K562 (cell line): ENCODE results near the gene PCOLCE2. TPM values are rescaled to one million over a fixed set of nuclear protein-coding genes. Genes with fewer than 3 reads are reported as not detected.

Source experiments
- ATAC-seq: fragments of 200-7000 bp; cut with Tn5 transposase; 3 replicates; pipeline ENCODE4 v1.9.1; 2020; ENCODE audit warnings: moderate library complexity
- BruUV-seq: library from RNA; stranded (reverse); fragments of 400-500 nt; replicated peaks from 2 replicates; lab custom pipeline; 2021; lab: Mats Ljungman, UMichigan
- CTCF ChIA-PET: fragments of 300-600 bp; formaldehyde crosslinking; extraction: SDS; loops from one replicate; lab custom pipeline; 2021; ENCODE audit warnings: low intra/inter-chr PET ratio; lab: Yijun Ruan, JAX
- POLR2A ChIA-PET: fragments of 300-600, 350-650 bp; sonication (Branson Sonifier 250); formaldehyde crosslinking; extraction: SDS; loops from one replicate; lab custom pipeline; 2021; ENCODE audit warnings: antibody characterized with exemption, inconsistent platforms; lab: Yijun Ruan, JAX
- DNase-seq, 4 experiments: peaks; one replicate each; pipeline versions ENCODE4 v3.0.0 to v3.0.0-alpha.2; 2011 to 2018; ENCODE audit warnings: low spot score in 3 of 4, mixed read lengths in 3 of 4; ENCODE audit errors: extremely low read depth in 1 of 4
- FAIRE-seq: peaks from 2 replicates; lab custom pipeline; 2011; peaks lifted over from hg19 to GRCh38; lab: Jason Lieb, UNC
- H2AFZ ChIP-seq: 2 replicates; pipeline ENCODE4 v1.6.0; 2011; ENCODE audit warnings: low read depth, low read length, control low read depth, inconsistent platforms
- H3K27ac ChIP-seq: fragments of 200-600 bp; 3 replicates; pipeline ENCODE4 v1.8.0; 2011; ENCODE audit warnings: low read depth, mild to moderate bottlenecking, control low read depth, inconsistent platforms, low read length, moderate library complexity, mixed read lengths; ENCODE audit errors: extremely low read depth
- H3K27me3 ChIP-seq, 2 experiments: fragments of 300-600 bp in 1 of 2; 2 replicates in 1 of 2; 3 replicates in 1 of 2; pipeline versions ENCODE4 v1.6.0 to v1.8.0; 2011; ENCODE audit warnings: inconsistent platforms in 2 of 2, low read length in 2 of 2, mild to moderate bottlenecking in 1 of 2, mixed read lengths in 1 of 2, moderate library complexity in 1 of 2; ENCODE audit not compliant: control insufficient read depth in 2 of 2, insufficient read depth in 2 of 2
- H3K36me3 ChIP-seq: fragments of 300-600 bp; 3 replicates; pipeline ENCODE4 v1.8.0; 2011; ENCODE audit warnings: mild to moderate bottlenecking, low read length, inconsistent platforms; ENCODE audit not compliant: control insufficient read depth, insufficient read depth
- H3K4me1 ChIP-seq, 2 experiments: fragments of 200-600 bp in 1 of 2; replicated peaks in 1 of 2; 2 replicates in 1 of 2; 3 replicates in 1 of 2; pipeline versions ENCODE4 v1.5.1 to v1.8.0; 2011; ENCODE audit warnings: inconsistent platforms in 2 of 2, low read length in 2 of 2, mild to moderate bottlenecking in 1 of 2, mixed read lengths in 1 of 2, moderate library complexity in 1 of 2; ENCODE audit not compliant: control insufficient read depth in 2 of 2, insufficient read depth in 2 of 2
- H3K4me2 ChIP-seq: 2 replicates; pipeline ENCODE4 v1.6.1; 2011; ENCODE audit warnings: low read length, control low read depth, inconsistent platforms, mixed read lengths; ENCODE audit not compliant: insufficient read depth
- H3K4me3 ChIP-seq: fragments of 200-600 bp; sonication (generic), shearing (Covaris generic); 2 replicates; pipeline ENCODE4 v1.5.1; 2016; ENCODE audit warnings: control low read depth, inconsistent platforms
- H3K79me2 ChIP-seq: fragments of 200-600 bp; 3 replicates; pipeline ENCODE4 v1.8.0; 2011; ENCODE audit warnings: low read length, inconsistent platforms; ENCODE audit not compliant: control insufficient read depth, insufficient read depth
- H3K9ac ChIP-seq, 2 experiments: 2 replicates each; pipeline versions ENCODE4 v1.6.0 to v1.6.1; 2011; ENCODE audit warnings: low read depth in 2 of 2, low read length in 2 of 2, control low read depth in 1 of 2, inconsistent platforms in 1 of 2, mild to moderate bottlenecking in 1 of 2, mixed read lengths in 1 of 2; ENCODE audit not compliant: insufficient read depth in 1 of 2
- H3K9me1 ChIP-seq: one replicate; pipeline ENCODE4 v1.6.0; 2011; ENCODE audit warnings: inconsistent platforms, mild to moderate bottlenecking, low read length, moderate library complexity; ENCODE audit not compliant: control insufficient read depth, insufficient read depth
- H3K9me3 ChIP-seq: replicated peaks from 2 replicates; pipeline ENCODE4 v1.5.1; 2011; ENCODE audit warnings: low read depth, low read length, inconsistent platforms; ENCODE audit not compliant: control insufficient read depth, insufficient read depth
- H4K20me1 ChIP-seq: replicated peaks from 2 replicates; pipeline ENCODE4 v1.6.1; 2011; ENCODE audit warnings: low read length, inconsistent platforms, mixed read lengths; ENCODE audit not compliant: control insufficient read depth, insufficient read depth
- CBFA2T2 ChIP-seq: fragments of 450-650 bp; conservative IDR thresholded peaks from 2 replicates; pipeline ENCODE4 v1.6.1; 2017; ENCODE audit warnings: mild to moderate bottlenecking
- GTF2E2 ChIP-seq: fragments of 200-800 bp; sonication (Bioruptor generic); IDR thresholded peaks from 2 replicates; pipeline ENCODE4 v1.6.1; 2016; ENCODE audit warnings: missing genetic modification characterization, missing compliant biosample characterization
- KDM2B ChIP-seq: fragments of 250-450 bp; sonication (Bioruptor Pico); IDR thresholded peaks from 2 replicates; pipeline ENCODE4 v1.8.0; 2021; ENCODE audit warnings: mild to moderate bottlenecking, moderate library complexity
- KHSRP ChIP-seq: fragments of 450-650 bp; IDR thresholded peaks from 2 replicates; pipeline ENCODE4 v1.6.1; 2017
- MCM2 ChIP-seq: fragments of 450-650 bp; IDR thresholded peaks from 2 replicates; pipeline ENCODE4 v1.6.1; 2017; ENCODE audit warnings: low read depth, mild to moderate bottlenecking
- NFIC ChIP-seq: fragments of 450-650 bp; IDR thresholded peaks from 2 replicates; pipeline ENCODE4 v1.6.1; 2017; ENCODE audit warnings: mild to moderate bottlenecking, inconsistent platforms
- NR2C2 ChIP-seq, 2 experiments: fragments of 200-800 bp in 1 of 2; sonication (Bioruptor generic) in 1 of 2; sonication (generic) in 1 of 2; formaldehyde crosslinking in 1 of 2; IDR thresholded peaks; 2 replicates each; pipeline versions ENCODE4 v1.6.1 to v1.8.0; 2016 to 2022; ENCODE audit warnings: mild to moderate bottlenecking in 1 of 2, missing compliant biosample characterization in 1 of 2, missing genetic modification characterization in 1 of 2, missing genetic modification reagents in 1 of 2
- POLR2H ChIP-seq: IDR thresholded peaks from 2 replicates; pipeline ENCODE4 v1.6.1; 2016; ENCODE audit warnings: missing genetic modification characterization, low read depth, mild to moderate bottlenecking, control low read depth, missing compliant biosample characterization, moderate library complexity
- RFX7 ChIP-seq: fragments of 250-450 bp; sonication (Bioruptor Pico); IDR thresholded peaks from 2 replicates; pipeline ENCODE4 v1.5.1; 2021; ENCODE audit warnings: mild to moderate bottlenecking
- TAL1 ChIP-seq: fragments of 450-650 bp; IDR thresholded peaks from 2 replicates; pipeline ENCODE4 v1.6.1; 2016; ENCODE audit warnings: mild to moderate bottlenecking
- ZNF449 ChIP-seq: fragments of 250-450 bp; sonication (Bioruptor Pico); IDR thresholded peaks from 2 replicates; pipeline ENCODE4 v1.8.0; 2022; ENCODE audit warnings: moderate library complexity, mild to moderate bottlenecking, inconsistent platforms
- WGBS: fragments of 100-300 bp; shearing (Covaris generic); methylation state at CpG from one replicate; pipeline ENCODE4 v1.1.6; 2016; ENCODE audit warnings: low coverage, mixed read lengths; ENCODE audit not compliant: insufficient coverage; ENCODE audit errors: missing lambda C conversion rate; 5-methylcytosine and 5-hydroxymethylcytosine counted together
- in situ Hi-C: fragments of 300-500 bp; cut with MboI; formaldehyde crosslinking; loops from 4 replicates; pipeline ENCODE4 v1.15.0; 2018; ENCODE audit warnings: inconsistent platforms, mixed read lengths
- intact Hi-C: fragments of 100-400 bp; cut with micrococcal nuclease; formaldehyde crosslinking; loops from 2 replicates; pipeline ENCODE4 v1.14.2; 2022
- polyA plus RNA-seq, 8 experiments: library from polyadenylated mRNA; depleted of rRNA in 4 of 8; stranded (reverse) in 5 of 8; unstranded in 3 of 8; fragments of >200 nt; fragmentation: Nextera tagmentation in 2 of 8; fragmentation: Illumina TruSeq in 1 of 8; extraction: Ambion mirVana in 2 of 8; extraction: Trizol in 1 of 8; gene quantifications; 2 replicates each; pipeline versions ENCODE4 v1.2.1 to v1.2.3, GENCODE V29; 2011 to 2014; ENCODE audit warnings: inconsistent platforms in 1 of 8, missing spikeins in 1 of 8
- total RNA-seq, 7 experiments: library from RNA; depleted of rRNA in 6 of 7; stranded (reverse); fragments of >200 nt in 6 of 7; fragmentation: Illumina TruSeq in 2 of 7; extraction: Trizol in 2 of 7; gene quantifications; 2 replicates each; pipeline versions ENCODE4 v1.2.1 to v1.2.3, GENCODE V29; 2011 to 2021; ENCODE audit warnings: low replicate concordance in 1 of 7

Gene PCOLCE2
- total and polyA plus RNA-seq, 9 of the 15 experiments (the other 6 are each of a cell fraction or from before 2014, with no cell fraction given), result 0.18 to 1.2 (median 0.65) TPM

- TF ChIP-seq GTF2E2, result no peak
- TF ChIP-seq RFX7 (CRISPR knock-in tag), result no peak
- no peak for TF ChIP-seq POLR2H (tag)
- TF ChIP-seq MCM2, result no peak
- TF ChIP-seq TAL1, result no peak
- TF ChIP-seq ZNF449, result no peak
- no peak for TF ChIP-seq NFIC
- TF ChIP-seq KHSRP, result no peak
- no peak for TF ChIP-seq NR2C2 (CRISPR knock-in tag; IDR thresholded peaks at IDR 0.05)
- TF ChIP-seq NR2C2 (tag; IDR thresholded peaks at IDR 0.05), result no peak
- no peak for TF ChIP-seq CBFA2T2
- TF ChIP-seq KDM2B (CRISPR knock-in tag), result no peak
- TF ChIP-seq, all 486 proteins: peak for 0
- ChIA-PET CTCF (no interaction called here), POLR2A (interaction anchor here (0.7 to 1.2 kb wide), 4 partner anchors 9 to 46 kb away, joined by 3 read pairs; no protein-coding TSS in a partner anchor)
- Histone ChIP-seq H3K9me1 (no peaks in the 10 kb centered on the region), H3K36me3 (no peaks in the 10 kb centered on the region), H3K79me2 (no peaks in the 10 kb centered on the region), H4K20me1 (no peaks in the 10 kb centered on the region), H2AFZ (no peak overlapping the region), H3K9me3 (no peaks in the 10 kb centered on the region), H3K27me3 (0 out of 5 replicates have a peak, but pooled peaks cover 0 to 3% of the 10 kb centered on the region in 2 experiments), H3K4me3 (no peak overlapping the region), H3K4me2 (no peak overlapping the region), H3K4me1 (no peaks in the 10 kb centered on the region; a peak in 1 of 5 replicates), H3K9ac (no peak overlapping the region), H3K27ac (no peak overlapping the region)
- in situ Hi-C loops, result no loop called here
- intact Hi-C loops, result no loop called here
- 47% methylated on average over 6 of the region's 6 CpGs for WGBS
- no TSS peak for BruUV-seq
- ATAC-seq (no peak), FAIRE-seq (no peak), DNase-seq (no peak)
Observed at GRCh38 chr3:142912402-142913172, 23.7 kb upstream of the PCOLCE2 start.
